H9 (cell line): Measurements from ENCODE around the gene SEC23IP. TPM values are rescaled to one million over a fixed set of nuclear protein-coding genes. Genes with fewer than 3 reads are reported as not detected.

ENCODE experiments used
- DNase-seq: peaks from one replicate; pipeline ENCODE4 v3.0.0-alpha.2; 2017
- H2AFZ ChIP-seq: one replicate; pipeline ENCODE4 v1.6.1; 2013; ENCODE audit warnings: mild to moderate bottlenecking, low read length, control low read depth, moderate library complexity
- H2AK5ac ChIP-seq: 2 replicates; pipeline ENCODE4 v1.6.1; 2013; ENCODE audit warnings: low read length, control low read depth, mixed read lengths; ENCODE audit not compliant: insufficient read length
- H2BK120ac ChIP-seq: one replicate; pipeline ENCODE4 v1.6.1; 2013; ENCODE audit warnings: low read depth, mild to moderate bottlenecking, low read length, control low read depth, inconsistent platforms; ENCODE audit not compliant: poor library complexity, severe bottlenecking
- H2BK12ac ChIP-seq: 2 replicates; pipeline ENCODE4 v1.6.1; 2013; ENCODE audit warnings: low read length, control low read depth, mixed read lengths, low read depth; ENCODE audit not compliant: insufficient read length
- H2BK15ac ChIP-seq: 2 replicates; pipeline ENCODE4 v1.6.1; 2013; ENCODE audit warnings: low read depth, low read length, control low read depth
- H2BK20ac ChIP-seq: one replicate; pipeline ENCODE4 v1.6.1; 2013; ENCODE audit warnings: low read depth, mild to moderate bottlenecking, low read length, control low read depth, inconsistent platforms; ENCODE audit not compliant: poor library complexity, severe bottlenecking
- H2BK5ac ChIP-seq: 2 replicates; pipeline ENCODE4 v1.6.1; 2013; ENCODE audit warnings: low read length, control low read depth, mixed read lengths; ENCODE audit not compliant: insufficient read length
- H3K14ac ChIP-seq: 2 replicates; pipeline ENCODE4 v1.6.1; 2013; ENCODE audit warnings: low read length, control low read depth; ENCODE audit not compliant: insufficient read depth
- H3K18ac ChIP-seq: 2 replicates; pipeline ENCODE4 v1.6.1; 2013; ENCODE audit warnings: low read depth, mild to moderate bottlenecking, mixed read lengths, low read length, control low read depth; ENCODE audit not compliant: insufficient read length
- H3K23ac ChIP-seq: 2 replicates; pipeline ENCODE4 v1.6.1; 2013; ENCODE audit warnings: low read length, control low read depth, mixed read lengths, low read depth; ENCODE audit not compliant: insufficient read length
- H3K23me2 ChIP-seq: 2 replicates; pipeline ENCODE4 v1.6.1; 2013; ENCODE audit warnings: low read depth, mild to moderate bottlenecking, mixed read lengths, low read length, control low read depth; ENCODE audit not compliant: insufficient read length, poor library complexity, severe bottlenecking
- H3K27ac ChIP-seq: 2 replicates; pipeline ENCODE4 v1.5.1; 2013; ENCODE audit warnings: low read length, control low read depth, mixed read lengths, low read depth; ENCODE audit not compliant: insufficient read length
- H3K27me3 ChIP-seq: 2 replicates; pipeline ENCODE4 v1.6.1; 2013; ENCODE audit warnings: low read length, control low read depth, inconsistent platforms; ENCODE audit not compliant: insufficient read depth
- H3K4ac ChIP-seq: 2 replicates; pipeline ENCODE4 v1.6.1; 2013; ENCODE audit warnings: low read depth, mild to moderate bottlenecking, control low read depth, inconsistent platforms, low read length, moderate library complexity
- H3K4me1 ChIP-seq: 2 replicates; pipeline ENCODE4 v1.6.1; 2013; ENCODE audit warnings: low read length, control low read depth, inconsistent platforms; ENCODE audit not compliant: insufficient read depth
- H3K4me2 ChIP-seq: 2 replicates; pipeline ENCODE4 v1.6.1; 2013; ENCODE audit warnings: low read length, control low read depth, mixed read lengths; ENCODE audit not compliant: insufficient read length, insufficient read depth
- H3K56ac ChIP-seq: 2 replicates; pipeline ENCODE4 v1.6.1; 2013; ENCODE audit warnings: low read depth, mild to moderate bottlenecking, mixed read lengths, low read length, control low read depth; ENCODE audit not compliant: insufficient read length
- H3K79me1 ChIP-seq: 2 replicates; pipeline ENCODE4 v1.6.1; 2013; ENCODE audit warnings: low read depth, mild to moderate bottlenecking, moderate library complexity, low read length, control low read depth, inconsistent platforms; ENCODE audit not compliant: insufficient read depth, poor library complexity, severe bottlenecking
- H3K79me2 ChIP-seq: 2 replicates; pipeline ENCODE4 v1.6.1; 2013; ENCODE audit warnings: low read length, control low read depth, inconsistent platforms; ENCODE audit not compliant: insufficient read depth
- H3K9ac ChIP-seq: 2 replicates; pipeline ENCODE4 v1.6.1; 2013; ENCODE audit warnings: low read length, control low read depth, mixed read lengths; ENCODE audit not compliant: insufficient read length; ENCODE audit errors: extremely low read depth
- H3K9me3 ChIP-seq: one replicate; pipeline ENCODE4 v1.6.1; 2013; ENCODE audit warnings: low read depth, low read length, inconsistent platforms; ENCODE audit not compliant: control insufficient read depth
- H3T11ph ChIP-seq: one replicate; pipeline ENCODE4 v1.6.1; 2013; ENCODE audit warnings: mild to moderate bottlenecking, low read length, control low read depth, inconsistent platforms
- H4K20me1 ChIP-seq: one replicate; pipeline ENCODE4 v1.6.1; 2013; ENCODE audit not compliant: control insufficient read depth, insufficient read length, insufficient read depth
- H4K5ac ChIP-seq: 2 replicates; pipeline ENCODE4 v1.6.1; 2013; ENCODE audit warnings: low read depth, mild to moderate bottlenecking, mixed read lengths, low read length, control low read depth; ENCODE audit not compliant: insufficient read length
- H4K8ac ChIP-seq: replicated peaks from 2 replicates; pipeline ENCODE4 v1.6.1; 2013; ENCODE audit warnings: low read length, control low read depth, mixed read lengths, low read depth; ENCODE audit not compliant: insufficient read length
- H4K91ac ChIP-seq: 2 replicates; pipeline ENCODE4 v1.6.1; 2013; ENCODE audit warnings: low read depth, mild to moderate bottlenecking, moderate library complexity, mixed read lengths, low read length, control low read depth; ENCODE audit not compliant: insufficient read length
- H3K27ac Mint-ChIP-seq, 3 experiments: 2 replicates in 2 of 3; 3 replicates in 1 of 3; pipeline ENCODE4 v1.8.0; 2020 to 2021; ENCODE audit warnings: mixed read lengths in 3 of 3, mild to moderate bottlenecking in 1 of 3, moderate library complexity in 1 of 3
- H3K27me3 Mint-ChIP-seq: 2 replicates; pipeline ENCODE4 v1.8.0; 2021; ENCODE audit warnings: low read depth, mild to moderate bottlenecking, moderate library complexity, mixed read lengths
- H3K36me3 Mint-ChIP-seq, 3 experiments: 2 replicates in 2 of 3; 3 replicates in 1 of 3; pipeline ENCODE4 v1.8.0; 2020 to 2021; ENCODE audit warnings: low read depth in 3 of 3, mixed read lengths in 3 of 3; ENCODE audit not compliant: insufficient read depth in 1 of 3
- H3K4me1 Mint-ChIP-seq, 2 experiments: 2 replicates each; pipeline ENCODE4 v1.8.0; 2020; ENCODE audit warnings: mixed read lengths in 2 of 2
- H3K4me3 Mint-ChIP-seq, 2 experiments: 2 replicates in 1 of 2; 3 replicates in 1 of 2; pipeline ENCODE4 v1.8.0; 2020 to 2021; ENCODE audit warnings: mild to moderate bottlenecking in 2 of 2, mixed read lengths in 2 of 2, moderate library complexity in 1 of 2
- H3K9me3 Mint-ChIP-seq, 2 experiments: 2 replicates in 1 of 2; 3 replicates in 1 of 2; pipeline ENCODE4 v1.8.0; 2020; ENCODE audit warnings: mild to moderate bottlenecking in 2 of 2, mixed read lengths in 2 of 2, moderate library complexity in 1 of 2
- WGBS: extraction: QIAGEN DNeasy Blood & Tissue Kit; methylation state at CpG from one replicate; pipeline ENCODE4 v1.1.7; 2013; ENCODE audit warnings: missing lambda C conversion rate, low lambda C conversion rate, mixed read lengths; ENCODE audit not compliant: insufficient read length; ENCODE audit errors: extremely low coverage; 5-methylcytosine and 5-hydroxymethylcytosine counted together
- total RNA-seq: library from RNA; stranded (reverse); gene quantifications from 2 replicates; pipeline ENCODE4 v1.2.1, GENCODE V29; 2021
- TF ChIP-seq, protein P1 (sequence below): fragments of 200-600 bp; sonication (generic); conservative IDR thresholded peaks from 3 replicates; pipeline ENCODE4 v1.8.0; 2021; ENCODE audit warnings: antibody characterized with exemption, mild to moderate bottlenecking

SEC23IP gene
- total RNA-seq, 1 experiment from 2014 or later, result 93.0 TPM

DNA sequence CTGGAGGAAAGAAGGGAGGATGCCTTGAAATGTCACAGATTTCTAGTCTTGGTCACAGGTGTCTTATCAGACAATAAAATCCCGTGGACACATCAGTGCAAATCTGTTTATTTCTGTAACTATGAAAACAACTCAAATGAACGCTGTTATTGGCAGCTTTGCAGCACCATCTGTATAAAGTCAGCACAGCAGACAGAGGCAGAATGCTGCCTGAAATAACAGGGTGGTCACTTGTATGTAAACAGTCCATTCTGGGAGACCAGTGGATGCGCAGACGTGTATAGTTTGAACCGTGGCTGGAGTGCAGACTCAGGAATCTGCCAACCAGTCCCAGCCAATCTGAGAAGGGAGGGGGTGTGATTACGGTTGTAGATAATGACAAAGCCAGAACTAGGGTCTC, 54.8 kb downstream of the SEC23IP start:
- Histone ChIP-seq H3K23me2 (no peaks in the 10 kb centered on the region), H3K18ac (no peak overlapping the region), H3K79me1 (no peaks in the 10 kb centered on the region), H3K9ac (no peak overlapping the region), H2BK15ac (no peak overlapping the region), H3K27ac (no peak overlapping the region), H3K4ac (no peak overlapping the region), H3K56ac (no peak overlapping the region), H2BK120ac (no peak overlapping the region), H4K20me1 (no peaks in the 10 kb centered on the region), H2BK12ac (no peak overlapping the region), H4K91ac (no peak overlapping the region), H3K79me2 (no peaks in the 10 kb centered on the region), H2BK20ac (no peak overlapping the region), H3K23ac (no peak overlapping the region), H2AK5ac (no peak overlapping the region), H3K4me1 (no peaks in the 10 kb centered on the region), H4K8ac (no peak overlapping the region), H3K14ac (no peak overlapping the region), H3T11ph (no peak overlapping the region), H2AFZ (no peak overlapping the region), H3K4me2 (no peak overlapping the region), H4K5ac (no peak overlapping the region), H3K27me3 (no peaks in the 10 kb centered on the region), H3K9me3 (no peaks in the 10 kb centered on the region), H2BK5ac (no peak overlapping the region)
- DNase-seq, result no peak
- H3K4me1 Mint-ChIP-seq, result no peaks in the 10 kb centered on the region
- TF ChIP-seq, protein P1, sequence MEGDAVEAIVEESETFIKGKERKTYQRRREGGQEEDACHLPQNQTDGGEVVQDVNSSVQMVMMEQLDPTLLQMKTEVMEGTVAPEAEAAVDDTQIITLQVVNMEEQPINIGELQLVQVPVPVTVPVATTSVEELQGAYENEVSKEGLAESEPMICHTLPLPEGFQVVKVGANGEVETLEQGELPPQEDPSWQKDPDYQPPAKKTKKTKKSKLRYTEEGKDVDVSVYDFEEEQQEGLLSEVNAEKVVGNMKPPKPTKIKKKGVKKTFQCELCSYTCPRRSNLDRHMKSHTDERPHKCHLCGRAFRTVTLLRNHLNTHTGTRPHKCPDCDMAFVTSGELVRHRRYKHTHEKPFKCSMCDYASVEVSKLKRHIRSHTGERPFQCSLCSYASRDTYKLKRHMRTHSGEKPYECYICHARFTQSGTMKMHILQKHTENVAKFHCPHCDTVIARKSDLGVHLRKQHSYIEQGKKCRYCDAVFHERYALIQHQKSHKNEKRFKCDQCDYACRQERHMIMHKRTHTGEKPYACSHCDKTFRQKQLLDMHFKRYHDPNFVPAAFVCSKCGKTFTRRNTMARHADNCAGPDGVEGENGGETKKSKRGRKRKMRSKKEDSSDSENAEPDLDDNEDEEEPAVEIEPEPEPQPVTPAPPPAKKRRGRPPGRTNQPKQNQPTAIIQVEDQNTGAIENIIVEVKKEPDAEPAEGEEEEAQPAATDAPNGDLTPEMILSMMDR, result no peak
- 0 out of 7 replicates have a peak overlapping the region, but pooled peaks of 1 of the 3 experiments have one; percentile 30 for H3K27ac Mint-ChIP-seq
- no peak overlapping the region for H3K4me3 Mint-ChIP-seq
- no peaks in the 10 kb centered on the region for H3K9me3 Mint-ChIP-seq
- no CpG with 5 or more reads among the region's 6 CpGs for WGBS
- H3K27me3 Mint-ChIP-seq, result no peaks in the 10 kb centered on the region
- H3K36me3 Mint-ChIP-seq, result peaks cover 4 to 12% (median 10%) of the 10 kb centered on the region in 3 experiments; a peak in 5 of 7 replicates
